Effector CD4-positive, alpha-beta T cell (primary cell): ENCODE data around the gene SLC39A8.

Experiments
- DNase-seq: peaks from one replicate; pipeline ENCODE4 v3.0.0-alpha.2; 2020

Gene SLC39A8

DNA sequence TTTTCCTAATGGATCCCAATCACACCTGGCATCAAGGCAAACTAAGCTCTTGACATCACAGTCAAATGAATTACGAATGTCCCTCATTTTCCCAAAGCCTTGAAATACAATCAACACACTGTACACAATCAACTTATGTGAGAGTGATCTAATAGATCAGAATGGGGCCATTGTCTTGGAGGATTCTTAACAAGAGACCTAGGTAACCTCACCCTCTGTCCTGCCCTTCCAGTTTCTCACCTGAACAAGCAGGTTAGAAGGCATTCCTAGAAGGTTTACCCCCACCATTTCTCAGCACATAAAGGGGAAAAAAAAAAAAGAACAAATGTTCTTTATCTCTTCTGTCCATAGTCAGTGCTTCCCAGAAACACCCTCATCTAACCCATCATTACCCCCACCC is 6.3 kb downstream of the SLC39A8 start:
- no peak for DNase-seq

- no peak for DNase-seq
Measured at GRCh38 chr4:102338405-102338804, 6.9 kb downstream of the SLC39A8 start.

GRCh38 chr4:102335616-102336015 is 9.7 kb downstream of the SLC39A8 start:
- no peak for DNase-seq

DNA sequence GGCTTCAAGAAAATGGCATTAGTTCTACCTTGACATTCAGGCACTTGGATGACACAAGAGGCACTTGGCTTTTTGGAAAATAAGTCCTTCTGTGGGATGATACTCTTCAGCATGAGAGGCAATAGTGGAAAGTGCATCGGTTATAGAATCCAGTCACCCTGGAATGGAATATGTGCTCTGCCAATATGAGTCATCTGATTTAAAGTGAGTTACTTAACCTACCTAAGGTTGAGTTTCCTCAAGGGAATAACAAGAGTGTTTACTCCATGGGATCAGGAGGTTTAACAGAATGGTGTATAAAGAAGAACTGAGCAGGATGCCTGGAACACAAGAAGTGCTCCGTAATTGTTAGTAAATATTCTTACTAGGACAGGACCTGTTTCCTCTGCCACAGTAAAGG is 10.7 kb downstream of the SLC39A8 start:
- DNase-seq, result no peak

DNA sequence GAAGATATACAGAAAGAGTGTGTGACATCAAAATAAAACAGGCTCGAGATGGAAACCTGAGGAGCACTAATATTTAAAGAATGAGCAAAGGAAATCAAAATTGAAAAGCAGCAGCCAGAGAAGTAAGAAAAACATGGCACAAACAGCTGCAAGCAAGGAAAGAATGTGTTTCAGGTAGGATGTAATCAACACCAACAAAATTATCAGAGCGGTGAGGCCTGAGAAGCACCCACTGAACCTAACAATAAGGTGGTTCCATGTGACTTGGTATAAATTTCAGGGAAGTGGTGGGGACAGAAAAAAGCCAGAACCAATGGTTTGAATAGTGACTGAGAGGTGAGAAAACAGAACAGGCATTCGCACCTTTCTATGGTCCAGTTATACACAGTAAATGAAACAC is 11.5 kb downstream of the SLC39A8 start:
- no peak for DNase-seq

GRCh38 chr4:102328045-102328444 is 17.2 kb downstream of the SLC39A8 start:
- no peak for DNase-seq

DNA sequence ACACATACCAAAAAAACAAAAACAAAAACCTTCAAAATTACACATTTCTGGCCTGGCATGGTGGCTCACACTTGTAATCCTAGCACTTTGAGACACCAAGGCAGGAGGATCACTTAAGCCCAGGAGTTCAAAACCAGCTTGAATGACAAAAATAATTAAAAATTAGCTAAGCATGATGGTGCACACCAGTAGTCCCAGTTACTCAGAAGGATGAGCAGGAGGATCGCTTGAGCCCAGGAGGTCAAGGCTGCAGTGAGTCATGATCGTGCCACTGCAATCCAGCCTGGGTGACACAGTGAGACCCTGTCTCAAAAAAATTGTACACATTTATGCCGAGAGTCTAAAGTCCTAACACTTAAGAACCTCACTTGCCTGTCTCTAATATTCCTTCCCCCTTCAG is 18.3 kb downstream of the SLC39A8 start:
- no peak for DNase-seq

DNA sequence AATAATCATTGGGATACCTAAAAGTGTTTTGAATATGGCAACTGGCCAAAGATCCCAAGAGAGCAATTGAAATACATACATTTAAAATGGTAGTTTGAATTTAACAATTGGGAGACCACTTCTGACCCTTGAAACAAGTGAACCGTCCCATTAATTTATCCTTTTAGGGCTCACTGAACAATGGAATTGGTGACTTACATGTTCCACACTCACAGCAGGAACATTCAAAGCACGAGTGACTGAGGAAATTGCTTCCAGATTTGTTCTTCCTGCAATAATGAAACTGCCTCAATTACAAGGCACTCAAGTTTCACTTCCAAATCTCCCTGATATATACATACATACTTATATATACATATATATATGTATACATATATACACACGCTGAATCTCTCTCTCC is 20.6 kb downstream of the SLC39A8 start:
- no peak for DNase-seq

DNA sequence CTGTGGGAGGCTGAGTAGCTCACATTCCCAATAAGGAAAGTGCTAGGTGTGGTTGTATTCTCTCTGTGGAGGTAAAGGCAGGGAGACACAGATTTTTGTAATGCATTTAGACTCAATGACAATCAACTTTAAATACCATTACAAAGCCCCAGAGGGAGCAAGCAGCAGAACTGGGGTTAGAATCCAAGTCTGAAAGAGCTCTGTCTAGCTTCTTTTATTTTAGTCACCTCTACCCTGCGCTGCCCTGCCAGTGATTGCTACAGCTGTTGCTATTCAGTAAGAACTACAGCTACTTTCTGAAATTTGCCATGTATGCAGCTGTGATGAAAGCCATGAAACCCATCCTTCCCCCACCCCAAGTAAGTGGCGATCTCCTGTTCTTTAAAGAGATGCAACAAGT is 22.5 kb downstream of the SLC39A8 start:
- DNase-seq, result no peak

GRCh38 chr4:102321260-102321995 is 23.9 kb downstream of the SLC39A8 start:
- DNase-seq, result no peak

DNA sequence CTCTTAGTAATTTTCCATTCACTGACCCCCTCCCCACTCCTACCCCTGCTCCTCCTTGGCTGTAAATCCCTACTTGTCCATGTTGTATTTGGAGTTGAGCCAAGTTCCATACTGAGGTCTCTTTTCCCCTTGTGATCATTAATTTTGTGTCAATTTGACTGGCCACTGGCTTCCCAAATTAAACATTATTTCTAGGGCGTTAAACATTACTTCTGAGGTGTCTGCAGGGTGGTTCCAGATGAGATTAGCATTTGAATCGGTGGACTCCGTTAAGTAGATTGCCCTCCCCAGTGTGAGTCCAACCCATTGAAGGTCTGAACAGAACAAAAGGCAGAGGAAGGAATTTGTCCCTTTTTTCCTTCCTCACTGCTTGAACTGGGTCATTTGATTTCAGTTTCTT is 25.7 kb downstream of the SLC39A8 start:
- no peak for DNase-seq

DNA sequence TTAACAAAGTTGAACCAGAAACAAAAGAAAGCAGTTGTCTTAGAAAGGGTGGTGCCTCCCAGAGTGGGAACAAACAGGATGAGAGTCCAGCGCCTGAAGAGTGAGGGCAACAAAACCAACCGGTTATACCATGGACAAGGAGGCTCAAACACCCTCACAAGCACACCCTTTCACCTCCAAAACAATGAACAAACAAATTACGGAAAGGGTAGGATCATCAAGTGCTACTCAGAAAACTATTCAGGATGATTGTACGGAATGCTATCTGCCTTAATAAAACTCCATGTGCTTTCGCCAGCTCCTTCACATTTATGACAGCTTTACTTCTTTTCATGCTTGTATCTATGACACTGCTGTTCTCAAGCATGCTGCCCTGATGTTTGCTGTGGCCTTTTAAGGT is 26.8 kb downstream of the SLC39A8 start:
- no peak for DNase-seq

GRCh38 chr4:102318105-102318504 is 27.2 kb downstream of the SLC39A8 start:
- DNase-seq, result no peak

DNA sequence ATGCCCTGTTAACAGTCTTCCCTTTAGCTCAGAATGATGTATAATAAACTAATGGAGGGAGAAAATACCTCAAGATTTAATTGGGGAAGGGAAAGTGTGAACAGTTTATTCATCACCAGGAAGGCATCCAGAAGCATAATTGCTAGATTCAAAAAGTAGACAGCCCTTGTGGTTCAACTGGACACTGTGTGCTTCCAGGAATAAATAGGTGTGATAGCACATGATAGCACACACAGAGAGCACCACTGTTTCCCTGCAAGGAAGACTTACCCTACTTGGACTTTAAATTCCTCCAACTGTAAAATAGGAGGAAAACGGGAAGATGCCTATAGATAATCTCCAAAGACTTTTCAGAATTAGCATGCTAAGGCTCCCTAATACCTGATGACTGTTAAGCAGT is 27.8 kb downstream of the SLC39A8 start:
- no peak for DNase-seq

GRCh38 chr4:102316585-102316984 is 28.7 kb downstream of the SLC39A8 start:
- no peak for DNase-seq

DNA sequence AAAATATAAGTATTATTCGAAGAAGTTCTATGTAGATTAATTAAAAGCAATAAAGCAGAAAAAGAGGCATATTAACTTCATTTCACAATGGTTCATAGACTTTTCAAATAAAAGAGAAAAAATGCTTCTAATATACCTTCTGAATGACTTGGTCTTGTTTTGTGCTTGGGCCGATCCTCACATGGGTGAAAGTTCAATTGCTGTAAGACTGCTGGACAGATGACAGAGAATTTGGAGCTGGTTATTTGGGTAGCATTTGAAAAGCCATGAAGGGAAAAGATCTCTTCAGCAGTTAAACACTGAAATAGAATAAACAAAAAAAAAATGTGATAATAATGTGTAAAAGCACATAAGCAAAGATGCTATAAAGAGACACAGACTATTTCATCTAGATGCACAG is 29.8 kb downstream of the SLC39A8 start:
- DNase-seq, result no peak

- no peak for DNase-seq
Measured at GRCh38 chr4:102312417-102312816, 32.9 kb downstream of the SLC39A8 start.

DNA sequence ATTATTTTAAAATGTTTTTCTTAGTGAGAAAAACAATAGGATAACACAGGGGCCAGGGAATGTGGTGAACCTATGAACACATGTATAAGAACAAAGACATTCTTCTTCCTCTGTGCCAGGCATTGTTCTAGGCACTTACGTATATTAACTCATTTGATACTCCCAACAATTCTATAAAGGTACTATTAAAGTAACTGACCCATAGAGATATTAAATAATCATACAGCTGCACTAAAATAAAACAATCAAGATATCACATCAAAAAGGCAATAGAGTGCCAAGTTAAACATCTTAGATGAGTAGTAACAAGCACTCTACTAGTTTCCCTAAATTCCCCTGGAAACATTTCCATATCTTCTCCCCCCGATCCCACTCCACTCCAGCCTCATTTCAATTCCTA is 33.4 kb downstream of the SLC39A8 start:
- DNase-seq, result no peak

- no peak for DNase-seq
Measured at GRCh38 chr4:102311407-102311806, 33.9 kb downstream of the SLC39A8 start.

DNA sequence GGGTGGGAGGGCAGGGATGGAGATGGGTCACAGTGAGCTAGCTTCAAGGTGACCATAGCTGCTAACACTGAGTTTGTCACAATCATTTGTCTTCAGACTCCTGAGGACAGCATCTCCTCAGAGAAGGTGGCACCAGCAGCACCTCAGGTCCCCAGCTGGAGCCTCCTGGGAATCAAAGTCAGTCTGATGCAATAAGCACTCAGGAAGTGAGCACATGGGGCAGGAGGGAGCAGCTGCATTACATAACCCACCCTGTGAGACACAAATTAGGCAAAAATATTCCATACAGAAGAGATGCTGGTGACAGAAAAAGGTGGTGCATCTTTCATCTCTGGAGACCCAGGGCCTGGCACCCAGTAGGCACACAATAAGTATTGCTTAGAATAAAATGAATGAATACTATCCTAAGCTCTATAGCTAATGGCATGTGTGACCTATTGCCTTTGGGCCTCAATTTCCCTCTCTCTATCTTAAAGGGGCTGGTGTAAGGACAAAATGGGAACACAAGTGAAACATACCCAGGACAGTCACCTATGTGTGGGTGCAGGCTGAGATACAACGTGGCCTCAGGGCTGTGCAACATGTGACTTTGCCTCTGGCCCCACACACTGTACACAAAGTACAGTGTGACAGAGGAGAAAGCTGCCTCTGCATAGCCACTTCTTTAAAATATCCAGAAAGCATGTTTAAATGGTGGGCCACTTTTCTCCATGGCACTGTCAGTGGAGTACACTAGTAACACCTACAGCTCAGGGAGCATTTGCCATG is 37.1 kb downstream of the SLC39A8 start:
- DNase-seq, result no peak

GRCh38 chr4:102305666-102306065 is 39.6 kb downstream of the SLC39A8 start:
- DNase-seq, result no peak

DNA sequence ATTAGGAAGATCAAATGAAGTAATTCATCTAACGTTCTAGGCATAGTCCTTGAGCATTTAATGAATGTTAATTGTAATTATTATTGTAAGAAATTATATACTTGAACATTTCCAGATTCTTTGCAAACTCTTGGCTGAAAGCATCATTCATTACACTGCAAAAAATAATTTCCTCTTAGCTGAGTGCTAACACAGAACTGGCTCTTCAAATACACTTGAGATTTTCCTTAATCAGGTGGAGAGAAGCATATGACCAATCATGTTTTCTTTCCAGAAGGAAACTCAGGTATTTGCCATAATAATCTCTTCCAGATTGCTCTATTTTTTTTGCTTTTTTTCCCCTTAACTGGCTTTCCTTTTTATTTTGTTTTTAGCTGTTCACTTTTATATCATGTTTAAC is 42.5 kb downstream of the SLC39A8 start:
- no peak for DNase-seq

- DNase-seq, result no peak
Measured at GRCh38 chr4:102301167-102301566, 44.1 kb downstream of the SLC39A8 start.

DNA sequence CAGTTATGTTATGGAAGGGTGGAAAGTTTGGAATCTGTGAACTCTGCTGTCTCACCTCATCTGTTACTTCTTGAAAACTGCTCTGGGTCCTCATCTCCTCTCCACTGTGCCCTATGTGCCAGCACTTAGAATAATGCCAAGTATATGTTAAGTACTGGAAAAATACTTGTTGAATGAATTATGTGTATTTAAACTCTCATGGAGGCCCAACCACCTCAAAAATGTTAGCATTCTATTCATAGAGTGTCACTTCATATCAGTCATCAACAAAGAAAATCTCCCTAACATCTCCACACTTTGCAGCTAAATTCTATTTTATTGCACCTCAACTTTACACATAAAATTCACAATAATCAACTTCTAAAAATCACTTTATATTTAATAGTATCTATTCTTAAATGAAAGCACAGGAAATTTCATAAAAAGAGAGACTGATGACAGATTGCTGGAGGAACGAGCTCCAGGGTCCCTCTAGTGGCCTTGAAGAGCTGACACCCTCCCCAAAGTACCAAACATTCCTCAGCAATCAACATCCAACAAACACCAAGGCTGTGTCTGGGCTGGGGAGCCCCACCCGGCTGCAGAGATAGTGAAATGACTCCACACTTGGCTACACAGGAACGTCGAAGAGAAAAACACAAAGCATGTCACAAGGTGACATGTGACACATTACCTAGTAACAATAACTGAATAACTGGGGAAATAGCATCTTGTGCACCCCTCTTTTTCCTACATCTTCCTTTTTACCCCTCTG is 45.8 kb downstream of the SLC39A8 start:
- no peak for DNase-seq
